Measurements from ENCODE around the gene APMAP. TPM values are rescaled to one million over a fixed set of nuclear protein-coding genes. Genes with fewer than 3 reads are reported as not detected.

Gene APMAP
- total RNA-seq, 1 donor from 2014 or later = 40.7 TPM

GRCh38 chr20:24955045-24955444, 37.5 kb downstream of the APMAP start:
- intact Hi-C loops (cut with micrococcal nuclease) = no loop called here

- intact Hi-C loops (cut with micrococcal nuclease) = no loop called here
These were observed 38.0 kb downstream of the APMAP start for GRCh38 chr20:24954566-24954965.

DNA sequence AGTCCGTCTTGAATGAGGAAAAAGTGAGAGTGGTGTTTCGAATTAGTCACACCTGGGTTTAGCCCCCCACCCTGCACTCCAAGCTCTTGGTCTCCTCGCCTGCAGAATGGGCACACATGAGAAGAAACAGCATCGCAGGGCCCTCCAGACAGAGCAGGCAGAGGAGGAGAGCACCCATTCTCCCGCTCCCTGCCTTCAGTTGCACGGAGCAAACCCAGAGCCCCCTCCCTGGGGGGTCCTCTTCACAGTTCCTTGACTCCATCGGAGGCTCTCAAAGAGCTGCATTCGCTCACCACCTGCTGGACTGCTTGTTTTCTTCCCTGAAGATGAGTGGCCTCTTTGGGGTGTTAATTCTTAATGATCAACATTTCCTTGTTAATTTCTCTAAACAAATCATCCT, 38.4 kb downstream of the APMAP start:
- intact Hi-C loops (cut with micrococcal nuclease) = no loop called here

GRCh38 chr20:24953621-24954133, 38.9 kb downstream of the APMAP start:
- intact Hi-C loops (cut with micrococcal nuclease) = no loop called here

DNA sequence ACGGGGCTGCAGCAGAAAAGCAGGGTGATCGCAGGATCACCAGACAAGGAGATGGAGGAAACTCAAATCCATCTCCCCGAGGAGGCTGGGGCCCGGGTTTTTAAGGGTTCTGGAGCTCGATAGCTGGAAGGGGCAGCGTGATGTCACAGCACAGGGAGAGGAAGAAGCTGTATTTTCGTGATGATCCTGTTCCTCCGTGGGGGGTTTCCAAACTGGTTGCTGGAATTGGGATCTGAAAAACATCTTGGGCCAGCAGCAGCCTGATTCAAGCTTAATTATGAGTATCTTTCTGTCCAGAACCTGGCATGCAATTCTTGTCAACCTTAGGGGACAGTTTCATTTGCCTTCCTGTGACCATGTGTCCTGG, 39.4 kb downstream of the APMAP start:
- intact Hi-C loops (cut with micrococcal nuclease) = no loop called here

DNA sequence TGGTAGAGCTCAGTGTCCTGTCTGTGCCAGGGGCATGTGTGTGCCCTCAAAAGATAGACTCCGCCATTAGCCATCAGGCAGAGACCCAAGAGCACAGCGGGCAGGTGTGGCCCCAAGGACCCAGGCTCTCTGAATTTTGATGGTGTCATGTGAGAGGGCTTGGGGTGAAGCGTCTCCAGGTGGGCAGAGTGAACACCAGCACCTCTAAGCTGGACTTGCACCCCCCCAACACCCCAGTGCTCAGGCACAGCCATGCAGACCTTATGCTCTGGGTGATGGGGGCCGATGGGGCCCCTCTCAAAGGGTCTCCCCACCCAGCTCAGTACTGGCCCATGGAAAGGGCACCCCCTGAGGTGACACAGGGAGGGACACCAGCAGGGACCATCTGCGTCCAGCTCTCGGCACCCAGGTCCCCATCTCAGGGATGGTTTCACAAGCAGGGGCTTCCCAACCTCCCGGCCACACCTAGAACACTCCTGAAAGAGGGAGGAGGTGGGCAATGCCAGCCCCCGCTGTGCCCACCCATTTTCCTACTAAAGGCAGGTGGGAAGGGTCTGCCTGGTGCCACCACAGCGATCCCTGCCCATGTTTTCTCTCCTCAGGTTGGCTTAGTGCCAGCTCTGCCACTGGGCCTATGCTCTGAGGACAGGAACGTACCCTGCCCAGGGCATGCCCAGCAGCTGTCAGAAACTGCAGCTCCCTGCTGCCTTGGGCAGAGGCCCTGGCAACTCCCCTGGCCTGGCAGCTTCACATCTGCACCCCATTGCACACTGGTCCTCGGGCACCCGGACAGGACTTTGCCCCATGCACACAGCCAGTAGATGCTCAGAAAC, 40.0 kb downstream of the APMAP start:
- intact Hi-C loops (cut with micrococcal nuclease) = no loop called here

DNA sequence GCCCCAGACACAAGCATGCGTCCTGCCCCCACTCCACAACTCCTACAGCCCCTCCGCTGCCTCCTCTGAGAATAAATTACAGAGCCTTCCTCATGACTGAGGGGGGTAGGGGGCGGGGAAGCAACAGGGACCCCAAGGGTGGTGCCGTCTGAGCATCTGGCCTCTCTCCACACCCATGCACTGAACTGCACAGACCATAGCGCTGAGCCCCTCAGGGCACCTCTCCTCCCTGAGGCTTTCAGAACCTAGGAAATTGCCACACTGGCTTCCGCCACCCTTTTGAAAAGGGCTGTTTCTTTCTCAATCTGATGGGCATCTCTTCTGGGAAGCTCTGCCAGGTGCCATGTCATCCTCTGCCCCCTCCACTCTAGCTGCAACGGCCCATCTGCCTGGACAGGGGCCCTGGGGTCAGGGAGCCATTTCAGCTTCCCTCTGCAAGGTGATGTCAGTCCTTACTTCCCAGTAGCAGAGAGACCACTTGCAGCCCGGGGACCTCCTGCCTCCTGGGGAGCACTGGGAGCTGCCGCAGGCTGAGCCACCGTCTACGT, 40.9 kb downstream of the APMAP start:
- intact Hi-C loops (cut with micrococcal nuclease) = no loop called here

DNA sequence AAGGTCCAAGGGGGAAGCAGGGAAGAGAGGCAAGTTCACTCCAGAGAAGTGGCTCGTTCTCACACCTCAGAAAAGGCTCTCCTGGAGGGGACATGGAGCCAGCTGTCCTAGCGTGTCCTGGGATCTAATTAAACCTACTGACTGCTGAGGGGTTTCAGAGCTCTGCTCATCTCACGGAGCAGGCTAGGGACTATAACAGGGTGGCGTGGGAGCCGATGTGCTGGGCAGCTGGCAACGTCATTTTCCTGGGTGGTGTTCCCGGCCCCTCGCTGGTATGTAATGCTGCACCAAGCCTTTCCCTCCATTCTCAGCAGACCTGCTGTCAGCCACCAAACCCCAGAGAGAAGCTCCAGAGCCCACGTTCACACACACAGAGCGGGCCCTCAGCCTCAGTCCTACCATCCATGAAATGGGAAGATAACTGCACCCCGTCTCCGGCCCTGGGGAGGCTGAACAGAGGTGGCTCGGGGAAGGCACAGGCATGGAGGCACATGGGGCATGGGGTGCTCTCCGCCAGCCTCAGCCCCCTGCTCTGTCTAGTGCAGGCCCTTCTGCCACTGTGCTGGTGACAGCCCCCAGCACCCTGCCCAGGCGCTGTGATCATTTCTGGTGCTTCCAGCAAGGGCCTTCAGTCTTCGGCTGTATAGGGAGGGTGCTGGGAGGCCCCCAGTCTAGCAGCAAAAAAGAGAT, 41.6 kb downstream of the APMAP start:
- intact Hi-C loops (cut with micrococcal nuclease) = no loop called here

GRCh38 chr20:24950128-24950835, 42.3 kb downstream of the APMAP start:
- intact Hi-C loops (cut with micrococcal nuclease) = no loop called here

DNA sequence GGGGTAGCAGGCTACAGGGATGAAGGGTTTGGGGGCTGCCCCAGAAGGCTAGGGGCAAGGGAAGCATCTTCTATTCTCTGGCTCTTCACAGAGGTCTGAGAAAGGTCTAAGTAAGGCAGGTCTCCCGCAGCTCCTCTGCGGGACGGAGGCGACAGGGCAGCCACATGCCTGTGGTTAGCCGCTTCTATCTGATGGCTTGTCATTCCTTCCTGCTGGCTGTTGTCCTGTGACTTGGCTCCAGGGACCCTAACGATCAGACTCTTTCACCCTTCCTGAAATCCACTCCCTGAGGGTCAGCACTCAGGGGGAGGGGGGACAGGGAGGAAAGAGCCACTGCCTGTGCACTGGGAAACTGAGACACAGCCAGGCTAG, 42.8 kb downstream of the APMAP start:
- intact Hi-C loops (cut with micrococcal nuclease) = loop anchor here (1.0 to 5.0 kb wide), 6 partner anchors 18 to 922 kb away; partner anchors contain the start of genes ABHD12, APMAP and NANP

GRCh38 chr20:24948939-24949679, 43.4 kb downstream of the APMAP start, which contains the start of gene CST7:
TSS of gene CST7 (plus strand) at chr20:24949269. CDS start at chr20:24949506, 237 bp downstream.
- intact Hi-C loops (cut with micrococcal nuclease) = loop anchor here (1.0 to 5.0 kb wide), 6 partner anchors 18 to 922 kb away; partner anchors contain the start of genes ABHD12, APMAP and NANP

GRCh38 chr20:24948396-24948938, 44.1 kb downstream of the APMAP start:
- intact Hi-C loops (cut with micrococcal nuclease) = loop anchor here (5.0 kb wide), 2 partner anchors 674 to 921 kb away; partner anchors contain the start of gene NANP

DNA sequence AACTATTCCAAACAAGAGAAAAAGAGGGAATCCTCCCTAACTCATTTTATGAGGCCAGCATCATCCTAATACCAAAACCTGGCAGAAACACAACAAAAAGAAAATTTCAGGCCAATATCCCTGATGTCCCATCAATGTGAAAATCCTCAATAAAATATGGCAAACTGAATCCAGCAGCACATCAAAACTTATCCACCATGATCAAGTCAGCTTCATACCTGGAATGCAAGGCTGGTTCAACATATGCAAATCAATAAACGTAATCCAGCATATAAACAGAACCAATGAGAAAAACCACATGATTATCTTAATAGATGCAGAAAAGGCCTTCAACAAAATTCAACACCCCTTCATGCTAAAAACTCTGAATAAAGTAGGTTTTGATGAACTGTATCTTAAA, 46.2 kb downstream of the APMAP start:
- intact Hi-C loops (cut with micrococcal nuclease) = loop anchor here (5.0 kb wide), 2 partner anchors 676 to 919 kb away; partner anchors contain the start of gene NANP

DNA sequence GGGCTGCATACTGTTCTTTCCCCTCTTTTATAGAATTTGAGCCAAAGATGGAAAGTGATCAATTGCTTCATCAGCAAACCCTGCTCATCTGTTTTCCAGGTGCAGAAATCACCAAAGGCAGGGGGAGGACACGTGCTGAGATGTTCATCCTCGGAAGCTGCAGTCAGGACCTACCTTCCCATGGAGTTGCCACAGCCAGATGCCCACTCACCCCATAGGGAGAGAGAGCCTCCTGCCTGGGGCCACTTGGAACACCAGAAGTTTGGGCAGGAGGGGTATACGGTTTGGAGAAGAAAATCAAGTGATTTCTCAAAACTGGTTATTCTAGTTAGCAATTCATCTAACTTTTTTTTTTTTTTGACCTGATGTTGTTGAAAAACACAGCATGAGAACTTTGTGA, 48.8 kb downstream of the APMAP start:
- intact Hi-C loops (cut with micrococcal nuclease) = no loop called here

GRCh38 chr20:24943196-24943595, 49.4 kb downstream of the APMAP start:
- intact Hi-C loops (cut with micrococcal nuclease) = no loop called here

- intact Hi-C loops (cut with micrococcal nuclease) = no loop called here
These were observed 49.9 kb downstream of the APMAP start for GRCh38 chr20:24942679-24943078.

DNA sequence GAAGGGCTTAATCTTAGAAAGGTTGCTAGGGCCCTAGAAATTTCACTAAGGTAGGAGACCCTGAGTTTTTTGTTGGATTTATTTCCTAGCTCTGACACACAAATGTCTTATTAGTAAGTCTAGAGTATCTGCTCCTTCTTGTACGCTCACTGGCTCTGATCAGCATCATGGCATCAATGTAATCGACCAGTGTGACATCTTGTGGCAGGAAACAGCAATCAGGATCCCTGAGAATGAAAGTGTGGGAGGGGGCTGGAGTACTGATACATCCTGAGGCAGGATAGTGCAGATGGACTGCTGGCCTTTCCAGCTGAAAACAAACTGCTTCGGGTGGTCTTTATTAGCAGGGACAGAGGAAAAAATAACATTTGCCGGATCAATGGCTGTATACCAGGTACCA, 53.5 kb downstream of the APMAP start:
- intact Hi-C loops (cut with micrococcal nuclease) = no loop called here

- intact Hi-C loops (cut with micrococcal nuclease) = no loop called here
These were observed 54.1 kb downstream of the APMAP start for GRCh38 chr20:24938498-24938897.

DNA sequence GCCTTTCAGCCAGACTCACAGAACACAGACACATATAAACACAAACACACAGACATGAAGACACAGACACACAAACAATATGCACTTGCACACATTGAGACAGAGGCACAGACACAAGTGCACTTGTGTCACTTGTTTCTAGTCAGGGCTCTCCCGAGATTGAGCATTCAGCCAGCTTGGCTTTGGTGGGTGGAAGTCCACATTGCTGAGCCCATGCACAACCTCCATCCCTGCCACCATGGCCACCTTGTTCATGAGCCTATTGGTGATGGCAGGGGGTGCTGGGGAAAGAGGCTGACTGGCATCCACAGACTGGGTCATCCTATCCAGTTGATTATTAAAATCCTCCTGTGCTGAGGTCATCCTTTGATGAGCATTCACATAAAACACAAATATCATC, 55.0 kb downstream of the APMAP start:
- intact Hi-C loops (cut with micrococcal nuclease) = no loop called here

Data from T-helper 2 cell treated with Interferon-gamma antibody and Interleukin-4, amounts not matched to agents 100 ng/mL and 5 ng/mL, for 36 hours (primary cell).